HG02981 (cell line): ENCODE data around the gene WDFY4.

Source experiments
- ATAC-seq: cut with Tn5 transposase; IDR thresholded peaks from one replicate; pipeline ENCODE4 v1.9.1; 2021; ENCODE audit warnings: mild to moderate bottlenecking, moderate library complexity; ENCODE audit not compliant: unreplicated experiment

WDFY4 gene

GRCh38 chr10:48768144-48768766, 83.6 kb downstream of the WDFY4 start:
- ATAC-seq = no peak

GRCh38 chr10:48768926-48769325, 84.3 kb downstream of the WDFY4 start:
- no peak for ATAC-seq

GRCh38 chr10:48769706-48770435, 85.2 kb downstream of the WDFY4 start:
- ATAC-seq = no peak

GRCh38 chr10:48770561-48771089, 86.0 kb downstream of the WDFY4 start:
- no peak for ATAC-seq

GRCh38 chr10:48771234-48771633, 86.6 kb downstream of the WDFY4 start:
- no peak for ATAC-seq

- no peak for ATAC-seq
Measured at GRCh38 chr10:48772059-48772458, 87.4 kb downstream of the WDFY4 start.

- ATAC-seq = peak; percentile 76
Measured at GRCh38 chr10:48773580-48773979, 88.9 kb downstream of the WDFY4 start.

GRCh38 chr10:48774416-48775205, 89.9 kb downstream of the WDFY4 start:
- ATAC-seq = no peak

- ATAC-seq = no peak
Measured at GRCh38 chr10:48775206-48775517, 90.5 kb downstream of the WDFY4 start.

GRCh38 chr10:48776005-48776522, 91.4 kb downstream of the WDFY4 start:
- no peak for ATAC-seq

GRCh38 chr10:48776528-48776927, 91.9 kb downstream of the WDFY4 start:
- ATAC-seq = no peak

- no peak for ATAC-seq
Measured at GRCh38 chr10:48777110-48777509, 92.4 kb downstream of the WDFY4 start.

GRCh38 chr10:48778193-48778857, 93.7 kb downstream of the WDFY4 start:
- ATAC-seq = no peak

GRCh38 chr10:48779077-48779476, 94.4 kb downstream of the WDFY4 start:
- no peak for ATAC-seq

- ATAC-seq = no peak
Measured at GRCh38 chr10:48779546-48780152, 95.0 kb downstream of the WDFY4 start.

- ATAC-seq = no peak
Measured at GRCh38 chr10:48780341-48780740, 95.7 kb downstream of the WDFY4 start.

- ATAC-seq = no peak
Measured at GRCh38 chr10:48782386-48782785, 97.7 kb downstream of the WDFY4 start.

- no peak for ATAC-seq
Measured at GRCh38 chr10:48784031-48784430, 99.4 kb downstream of the WDFY4 start.

- no peak for ATAC-seq
Measured at GRCh38 chr10:48785796-48786195, 101.1 kb downstream of the WDFY4 start.

GRCh38 chr10:48786606-48787282, 102.1 kb downstream of the WDFY4 start:
- ATAC-seq = no peak
